Measurements from ENCODE around the gene PFDN5. TPM values are rescaled to one million over a fixed set of nuclear protein-coding genes. Genes with fewer than 3 reads are reported as not detected.
A peak's percentile ranks its signal among the peaks of the same experiment; 100 is the strongest.

The PFDN5 gene
- polyA plus RNA-seq, 3 donors, result 594 to 736 (median 735) TPM

GRCh38 chr12:53334822-53335221 lies 39.5 kb downstream of the PFDN5 start:
- DNase-seq (ENCODE audit: extremely low read depth in 1 of 11, low read depth in 9 of 11, low spot score in 4 of 11), result no peak

GRCh38 chr12:53336181-53336681 lies 40.9 kb downstream of the PFDN5 start, which contains the start of gene SP7:
TSS of gene SP7 (minus strand) at chr12:53336354. CDS start at chr12:53335646, 708 bp downstream.
- DNase-seq (ENCODE audit: extremely low read depth in 1 of 11, low read depth in 9 of 11, low spot score in 4 of 11), result no peak

GRCh38 chr12:53338017-53338416 lies 42.7 kb downstream of the PFDN5 start:
- DNase-seq (ENCODE audit: extremely low read depth in 1 of 11, low read depth in 9 of 11, low spot score in 4 of 11), result no peak

- DNase-seq (ENCODE audit: extremely low read depth in 1 of 11, low read depth in 9 of 11, low spot score in 4 of 11), result no peak
Observed at GRCh38 chr12:53338916-53339315, 43.6 kb downstream of the PFDN5 start.

GRCh38 chr12:53340398-53340797 lies 45.1 kb downstream of the PFDN5 start:
- DNase-seq (ENCODE audit: extremely low read depth in 1 of 11, low read depth in 9 of 11, low spot score in 4 of 11), result no peak

- no peak for DNase-seq (ENCODE audit: extremely low read depth in 1 of 11, low read depth in 9 of 11, low spot score in 4 of 11)
Observed at GRCh38 chr12:53343449-53343848, 48.1 kb downstream of the PFDN5 start.

- DNase-seq (ENCODE audit: extremely low read depth in 1 of 11, low read depth in 9 of 11, low spot score in 4 of 11), result no peak
Observed at GRCh38 chr12:53343969-53344368, 48.6 kb downstream of the PFDN5 start.

GRCh38 chr12:53344487-53344823 lies 49.1 kb downstream of the PFDN5 start:
- no peak for DNase-seq (ENCODE audit: extremely low read depth in 1 of 11, low read depth in 9 of 11, low spot score in 4 of 11)

GRCh38 chr12:53344824-53345485 lies 49.6 kb downstream of the PFDN5 start:
- DNase-seq (ENCODE audit: extremely low read depth in 1 of 11, low read depth in 9 of 11, low spot score in 4 of 11), result peak in 10 of 11 donors; percentile 62 to 85 (median 76)

GRCh38 chr12:53345486-53346188 lies 50.3 kb downstream of the PFDN5 start:
- DNase-seq (ENCODE audit: extremely low read depth in 1 of 11, low read depth in 9 of 11, low spot score in 4 of 11), result peak in 1 of 11 donors; percentile 22

- DNase-seq (ENCODE audit: extremely low read depth in 1 of 11, low read depth in 9 of 11, low spot score in 4 of 11), result no peak
Observed at GRCh38 chr12:53346491-53346890, 51.1 kb downstream of the PFDN5 start.

- DNase-seq (ENCODE audit: extremely low read depth in 1 of 11, low read depth in 9 of 11, low spot score in 4 of 11), result no peak
Observed at GRCh38 chr12:53347905-53348304, 52.6 kb downstream of the PFDN5 start.

Other genes starting within 250 kb of the PFDN5 start
- gene TNS2, start 245.5 kb upstream of the PFDN5 start, polyA plus RNA-seq (ENCODE audit: insufficient read length in 3 of 3), result 100 to 1,000 TPM in 2 of 3 donors, 10 to 100 TPM in 1; 94.1 to 144 (median 111) TPM
- gene SPRYD3, start 216.2 kb upstream of the PFDN5 start, polyA plus RNA-seq (ENCODE audit: insufficient read length in 3 of 3), result 10 to 100 TPM; 15.1 to 20.2 (median 17.1) TPM
- 10 to 100 TPM; 12.8 to 24.2 (median 14.2) TPM for gene IGFBP6, start 197.9 kb upstream of the PFDN5 start, polyA plus RNA-seq (ENCODE audit: insufficient read length in 3 of 3)
- gene SOAT2, start 192.1 kb upstream of the PFDN5 start, polyA plus RNA-seq (ENCODE audit: insufficient read length in 3 of 3), result 1 to 10 TPM; 2.0 to 2.3 (median 2.1) TPM
- gene ZNF740, start 114.8 kb upstream of the PFDN5 start, polyA plus RNA-seq (ENCODE audit: insufficient read length in 3 of 3), result 10 to 100 TPM; 73.3 to 78.5 (median 74.5) TPM
- 100 to 1,000 TPM in 1 of 3 donors, 10 to 100 TPM in 2; 44.3 to 111 (median 47.0) TPM for gene CSAD, start 114.6 kb upstream of the PFDN5 start, polyA plus RNA-seq (ENCODE audit: insufficient read length in 3 of 3)
- 1 to 10 TPM; 1.4 to 2.3 (median 1.5) TPM for gene ITGB7, start 88.3 kb upstream of the PFDN5 start, polyA plus RNA-seq (ENCODE audit: insufficient read length in 3 of 3)
- 10 to 100 TPM; 28.4 to 36.6 (median 31.4) TPM for gene RARG, start 63.3 kb upstream of the PFDN5 start, polyA plus RNA-seq (ENCODE audit: insufficient read length in 3 of 3)
- 10 to 100 TPM; 11.6 to 13.0 (median 12.5) TPM for gene ESPL1, start 27.2 kb upstream of the PFDN5 start, polyA plus RNA-seq (ENCODE audit: insufficient read length in 3 of 3)
- 10 to 100 TPM; 45.0 to 57.6 (median 53.7) TPM for gene MYG1, start 4.2 kb downstream of the PFDN5 start, polyA plus RNA-seq (ENCODE audit: insufficient read length in 3 of 3)
- gene AAAS, start 26.1 kb downstream of the PFDN5 start, polyA plus RNA-seq (ENCODE audit: insufficient read length in 3 of 3), result 10 to 100 TPM; 78.6 to 96.1 (median 82.0) TPM
- under 1 TPM in 2 of 3 donors, not detected in 1; 0.20 to 0.23 TPM for gene SP7, start 40.8 kb downstream of the PFDN5 start, polyA plus RNA-seq (ENCODE audit: insufficient read length in 3 of 3)
- gene SP1, start 84.6 kb downstream of the PFDN5 start, polyA plus RNA-seq (ENCODE audit: insufficient read length in 3 of 3), result 10 to 100 TPM; 74.4 to 86.0 (median 83.6) TPM
- under 1 TPM; 0.26 to 0.30 (median 0.29) TPM for gene AMHR2, start 128.3 kb downstream of the PFDN5 start, polyA plus RNA-seq (ENCODE audit: insufficient read length in 3 of 3)
- 100 to 1,000 TPM; 164 to 186 (median 169) TPM for gene PRR13, start 146.2 kb downstream of the PFDN5 start, polyA plus RNA-seq (ENCODE audit: insufficient read length in 3 of 3)
- 1,000 to 10,000 TPM; 1,105 to 1,163 (median 1,124) TPM for gene PCBP2, start 156.6 kb downstream of the PFDN5 start, polyA plus RNA-seq (ENCODE audit: insufficient read length in 3 of 3)
- 10 to 100 TPM; 25.6 to 42.5 (median 26.1) TPM for gene MAP3K12, start 203.9 kb downstream of the PFDN5 start, polyA plus RNA-seq (ENCODE audit: insufficient read length in 3 of 3)
- gene TARBP2, start 205.7 kb downstream of the PFDN5 start, polyA plus RNA-seq (ENCODE audit: insufficient read length in 3 of 3), result 10 to 100 TPM; 43.4 to 54.1 (median 49.4) TPM
- gene NPFF, start 211.9 kb downstream of the PFDN5 start, polyA plus RNA-seq (ENCODE audit: insufficient read length in 3 of 3), result under 1 TPM; 0.47 to 1.00 (median 0.81) TPM